GM12878 (cell line): ENCODE results near the gene CDK16.

Source experiments
- CHD4 ChIP-seq: fragments of 200-600 bp; sonication (generic); IDR thresholded peaks from 2 replicates; pipeline ENCODE4 v1.6.1; 2016; ENCODE audit warnings: mild to moderate bottlenecking
- EP300 ChIP-seq, 2 experiments: fragments of 150-350 bp in 1 of 2; IDR thresholded peaks; 2 replicates each; pipeline ENCODE4 v1.6.1; 2011 to 2012; ENCODE audit warnings: low read depth in 2 of 2, low read length in 2 of 2, borderline replicate concordance in 1 of 2, improper control_type of control experiment in 1 of 2, inconsistent platforms in 1 of 2; ENCODE audit not compliant: control insufficient read depth in 1 of 2
- EZH2 ChIP-seq: IDR thresholded peaks from 2 replicates; pipeline ENCODE4 v1.6.1; 2012; ENCODE audit warnings: low read depth, mild to moderate bottlenecking, control low read depth, inconsistent platforms, low read length, borderline replicate concordance; ENCODE audit not compliant: control insufficient read depth
- FOXK2 ChIP-seq: fragments of 450-650 bp; IDR thresholded peaks from 2 replicates; pipeline ENCODE4 v1.6.1; 2017; ENCODE audit warnings: mild to moderate bottlenecking, moderate library complexity
- FOXM1 ChIP-seq: IDR thresholded peaks from 2 replicates; pipeline ENCODE4 v1.6.1; 2012; ENCODE audit warnings: low read depth, mild to moderate bottlenecking, inconsistent platforms, low read length, moderate library complexity
- HDAC6 ChIP-seq: fragments of 200-600 bp; sonication (generic); IDR thresholded peaks from one replicate; pipeline ENCODE4 v1.8.0; 2017; ENCODE audit warnings: antibody characterized with exemption; ENCODE audit not compliant: unreplicated experiment
- PML ChIP-seq: IDR thresholded peaks from 2 replicates; pipeline ENCODE4 v1.6.1; 2012; ENCODE audit warnings: low read length, inconsistent platforms
- POLR2A ChIP-seq: IDR thresholded peaks from 2 replicates; pipeline ENCODE4 v1.6.1; 2011; ENCODE audit warnings: low read depth, mild to moderate bottlenecking, low read length
- SMAD1 ChIP-seq: fragments of 450-650 bp; IDR thresholded peaks from 2 replicates; pipeline ENCODE4 v1.6.1; 2018; ENCODE audit warnings: mild to moderate bottlenecking, low read depth; ENCODE audit not compliant: partially characterized antibody
- SPI1 ChIP-seq: IDR thresholded peaks from 2 replicates; pipeline ENCODE4 v1.6.1; 2011; ENCODE audit warnings: low read depth, mild to moderate bottlenecking, low read length, moderate library complexity, borderline replicate concordance; ENCODE audit not compliant: insufficient read depth
- TF ChIP-seq, protein P1 (sequence below), 3 experiments: IDR thresholded peaks in 2 of 3; conservative IDR thresholded peaks in 1 of 3; 2 replicates each; pipeline ENCODE4 v1.5.1; 2011; ENCODE audit warnings: low read depth in 3 of 3, low read length in 3 of 3, mild to moderate bottlenecking in 3 of 3, control low read depth in 2 of 3, moderate library complexity in 2 of 3, inconsistent platforms in 1 of 3, mixed read lengths in 1 of 3; ENCODE audit not compliant: control insufficient read depth in 2 of 3, insufficient read depth in 1 of 3; ENCODE audit errors: extremely low read depth in 1 of 3
- TF ChIP-seq, protein P2 (sequence below): fragments of 450-650 bp; formaldehyde crosslinking; IDR thresholded peaks from 2 replicates; pipeline ENCODE4 v1.4.0; 2020; ENCODE audit warnings: mild to moderate bottlenecking, moderate library complexity
- TF ChIP-seq, protein P3 (sequence below): IDR thresholded peaks from 2 replicates; pipeline ENCODE4 v1.6.1; 2012; ENCODE audit warnings: low read depth, low read length, improper control_type of control experiment

DNA sequence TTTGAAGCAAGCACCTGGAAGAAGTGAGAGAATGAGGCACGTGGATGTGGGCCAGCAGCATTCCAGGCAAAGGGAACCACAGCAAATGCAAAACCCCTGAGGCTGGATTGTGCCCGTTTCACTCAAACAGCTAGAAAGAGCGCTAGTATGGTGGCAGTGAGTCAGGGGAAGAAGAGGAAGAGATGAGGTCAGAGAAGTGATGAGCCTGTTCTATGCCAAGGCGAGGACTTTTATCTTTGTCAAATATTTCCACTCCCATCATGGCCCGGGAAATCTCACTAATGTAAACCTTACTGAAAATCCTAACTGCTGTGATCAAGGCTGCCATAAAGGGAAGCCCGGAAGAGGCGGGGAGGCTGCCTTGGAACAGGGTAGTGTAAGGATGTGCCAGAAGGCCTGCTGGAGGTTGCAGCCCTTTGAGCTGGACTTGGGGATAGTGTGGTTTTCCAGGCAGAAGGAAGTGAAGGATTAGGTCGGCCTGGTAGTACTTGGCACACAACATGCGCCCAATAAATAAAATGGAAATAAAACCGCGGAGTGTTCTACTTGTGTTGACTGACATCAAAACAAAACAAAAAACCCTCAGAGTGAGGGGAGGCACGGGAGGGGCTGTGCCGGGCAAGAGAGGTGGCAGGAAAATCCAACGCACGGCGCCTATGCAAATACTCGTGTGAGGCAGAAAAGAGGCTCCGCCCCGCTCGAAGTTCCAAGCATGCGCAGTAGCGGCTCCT is 1.2 kb upstream of the CDK16 start:
- TF ChIP-seq PML (no peak), EP300 (IDR thresholded peaks at IDR 0.05; ENCODE audit: borderline replicate concordance in 1 of 2, control insufficient read depth in 1 of 2, low read depth in 2 of 2, low read length in 2 of 2) (no peak), CHD4 (no peak), POLR2A (no peak), FOXK2 (no peak), SMAD1 (no peak), HDAC6 (no peak), FOXM1 (no peak), EZH2 (no peak), SPI1 (no peak)
- TF ChIP-seq, protein P1, sequence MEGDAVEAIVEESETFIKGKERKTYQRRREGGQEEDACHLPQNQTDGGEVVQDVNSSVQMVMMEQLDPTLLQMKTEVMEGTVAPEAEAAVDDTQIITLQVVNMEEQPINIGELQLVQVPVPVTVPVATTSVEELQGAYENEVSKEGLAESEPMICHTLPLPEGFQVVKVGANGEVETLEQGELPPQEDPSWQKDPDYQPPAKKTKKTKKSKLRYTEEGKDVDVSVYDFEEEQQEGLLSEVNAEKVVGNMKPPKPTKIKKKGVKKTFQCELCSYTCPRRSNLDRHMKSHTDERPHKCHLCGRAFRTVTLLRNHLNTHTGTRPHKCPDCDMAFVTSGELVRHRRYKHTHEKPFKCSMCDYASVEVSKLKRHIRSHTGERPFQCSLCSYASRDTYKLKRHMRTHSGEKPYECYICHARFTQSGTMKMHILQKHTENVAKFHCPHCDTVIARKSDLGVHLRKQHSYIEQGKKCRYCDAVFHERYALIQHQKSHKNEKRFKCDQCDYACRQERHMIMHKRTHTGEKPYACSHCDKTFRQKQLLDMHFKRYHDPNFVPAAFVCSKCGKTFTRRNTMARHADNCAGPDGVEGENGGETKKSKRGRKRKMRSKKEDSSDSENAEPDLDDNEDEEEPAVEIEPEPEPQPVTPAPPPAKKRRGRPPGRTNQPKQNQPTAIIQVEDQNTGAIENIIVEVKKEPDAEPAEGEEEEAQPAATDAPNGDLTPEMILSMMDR (IDR thresholded peaks at IDR 0.05 in 2 of 3, conservative IDR thresholded peaks at IDR 0.05 in 1 of 3; ENCODE audit: control insufficient read depth in 2 of 3, extremely low read depth in 1 of 3, insufficient read depth in 1 of 3, low read depth in 3 of 3, low read length in 3 of 3) = no peak
- TF ChIP-seq, protein P2, sequence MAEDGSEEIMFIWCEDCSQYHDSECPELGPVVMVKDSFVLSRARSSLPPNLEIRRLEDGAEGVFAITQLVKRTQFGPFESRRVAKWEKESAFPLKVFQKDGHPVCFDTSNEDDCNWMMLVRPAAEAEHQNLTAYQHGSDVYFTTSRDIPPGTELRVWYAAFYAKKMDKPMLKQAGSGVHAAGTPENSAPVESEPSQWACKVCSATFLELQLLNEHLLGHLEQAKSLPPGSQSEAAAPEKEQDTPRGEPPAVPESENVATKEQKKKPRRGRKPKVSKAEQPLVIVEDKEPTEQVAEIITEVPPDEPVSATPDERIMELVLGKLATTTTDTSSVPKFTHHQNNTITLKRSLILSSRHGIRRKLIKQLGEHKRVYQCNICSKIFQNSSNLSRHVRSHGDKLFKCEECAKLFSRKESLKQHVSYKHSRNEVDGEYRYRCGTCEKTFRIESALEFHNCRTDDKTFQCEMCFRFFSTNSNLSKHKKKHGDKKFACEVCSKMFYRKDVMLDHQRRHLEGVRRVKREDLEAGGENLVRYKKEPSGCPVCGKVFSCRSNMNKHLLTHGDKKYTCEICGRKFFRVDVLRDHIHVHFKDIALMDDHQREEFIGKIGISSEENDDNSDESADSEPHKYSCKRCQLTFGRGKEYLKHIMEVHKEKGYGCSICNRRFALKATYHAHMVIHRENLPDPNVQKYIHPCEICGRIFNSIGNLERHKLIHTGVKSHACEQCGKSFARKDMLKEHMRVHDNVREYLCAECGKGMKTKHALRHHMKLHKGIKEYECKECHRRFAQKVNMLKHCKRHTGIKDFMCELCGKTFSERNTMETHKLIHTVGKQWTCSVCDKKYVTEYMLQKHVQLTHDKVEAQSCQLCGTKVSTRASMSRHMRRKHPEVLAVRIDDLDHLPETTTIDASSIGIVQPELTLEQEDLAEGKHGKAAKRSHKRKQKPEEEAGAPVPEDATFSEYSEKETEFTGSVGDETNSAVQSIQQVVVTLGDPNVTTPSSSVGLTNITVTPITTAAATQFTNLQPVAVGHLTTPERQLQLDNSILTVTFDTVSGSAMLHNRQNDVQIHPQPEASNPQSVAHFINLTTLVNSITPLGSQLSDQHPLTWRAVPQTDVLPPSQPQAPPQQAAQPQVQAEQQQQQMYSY (CRISPR knock-in tag) = no peak
- TF ChIP-seq, protein P3, sequence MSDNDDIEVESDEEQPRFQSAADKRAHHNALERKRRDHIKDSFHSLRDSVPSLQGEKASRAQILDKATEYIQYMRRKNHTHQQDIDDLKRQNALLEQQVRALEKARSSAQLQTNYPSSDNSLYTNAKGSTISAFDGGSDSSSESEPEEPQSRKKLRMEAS = no peak
